ENCODE measurements around the gene FAM9C.
"Not testable (repeated sequence)": the region's sequence is repeated elsewhere in the genome, so short reads cannot be mapped to it uniquely, and the experiment has no call there.

Gene FAM9C

DNA sequence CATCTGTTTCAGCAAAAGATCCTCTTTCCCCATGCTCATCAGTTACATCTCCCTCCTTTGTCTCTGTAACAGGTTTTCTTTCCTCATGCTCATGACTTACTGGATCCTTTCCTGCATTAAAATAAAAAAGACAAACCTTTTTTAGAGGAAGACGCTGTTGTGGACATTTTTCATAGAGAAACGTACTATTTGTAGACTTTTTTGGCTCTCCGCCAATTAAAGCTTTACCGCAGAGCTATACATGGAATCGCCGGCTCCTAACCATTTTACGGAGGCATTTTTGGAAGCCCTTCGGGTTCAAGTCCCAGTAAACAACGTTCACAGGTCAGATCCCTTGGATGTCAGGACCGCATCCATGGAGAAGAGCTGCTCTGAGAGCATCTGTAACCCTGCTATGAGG, 1.3 kb downstream of the FAM9C start:
- no peak for DNase-seq (ENCODE audit: low read depth in 3 of 3)

DNA sequence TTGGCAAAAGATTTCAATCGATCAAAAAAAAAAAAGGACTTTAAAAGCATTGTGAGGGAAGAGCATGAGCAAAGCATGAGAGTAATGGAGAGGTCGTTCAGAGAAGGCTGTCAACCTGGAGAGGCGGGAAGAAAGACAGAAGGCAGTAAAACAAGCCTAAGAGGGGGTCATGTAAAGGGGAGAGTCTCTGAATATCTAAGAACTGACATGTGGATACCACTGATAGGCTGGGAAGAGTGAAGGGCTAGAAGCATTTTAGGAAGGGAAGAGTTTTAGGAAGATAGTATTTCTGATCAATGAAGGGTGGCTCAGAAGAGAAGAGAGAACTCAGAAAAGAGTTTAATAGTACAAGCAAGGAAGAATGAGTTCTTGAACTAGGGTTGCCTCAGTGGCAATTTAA, 7.5 kb downstream of the FAM9C start:
- no peak for DNase-seq (ENCODE audit: low read depth in 3 of 3)

DNA sequence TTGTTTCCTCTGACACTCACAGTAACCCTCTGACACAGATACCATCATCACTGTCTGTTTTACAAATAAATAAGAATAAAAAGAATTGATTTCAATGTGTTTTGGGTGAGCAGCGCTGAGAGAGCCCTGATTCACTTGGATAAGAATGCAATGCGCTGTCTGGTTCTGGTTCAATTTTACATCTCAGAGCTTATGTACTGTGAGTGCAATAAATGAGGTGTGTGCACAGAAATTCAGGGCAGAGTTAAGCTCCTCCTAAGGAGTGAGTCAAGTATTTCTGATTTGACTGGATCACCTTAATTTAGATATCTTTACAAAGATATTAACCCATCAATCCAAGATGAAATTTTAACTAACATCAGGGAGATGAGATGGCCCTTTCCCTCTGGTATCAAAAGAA, 11.2 kb downstream of the FAM9C start:
- no peak for DNase-seq (ENCODE audit: low read depth in 3 of 3)

DNA sequence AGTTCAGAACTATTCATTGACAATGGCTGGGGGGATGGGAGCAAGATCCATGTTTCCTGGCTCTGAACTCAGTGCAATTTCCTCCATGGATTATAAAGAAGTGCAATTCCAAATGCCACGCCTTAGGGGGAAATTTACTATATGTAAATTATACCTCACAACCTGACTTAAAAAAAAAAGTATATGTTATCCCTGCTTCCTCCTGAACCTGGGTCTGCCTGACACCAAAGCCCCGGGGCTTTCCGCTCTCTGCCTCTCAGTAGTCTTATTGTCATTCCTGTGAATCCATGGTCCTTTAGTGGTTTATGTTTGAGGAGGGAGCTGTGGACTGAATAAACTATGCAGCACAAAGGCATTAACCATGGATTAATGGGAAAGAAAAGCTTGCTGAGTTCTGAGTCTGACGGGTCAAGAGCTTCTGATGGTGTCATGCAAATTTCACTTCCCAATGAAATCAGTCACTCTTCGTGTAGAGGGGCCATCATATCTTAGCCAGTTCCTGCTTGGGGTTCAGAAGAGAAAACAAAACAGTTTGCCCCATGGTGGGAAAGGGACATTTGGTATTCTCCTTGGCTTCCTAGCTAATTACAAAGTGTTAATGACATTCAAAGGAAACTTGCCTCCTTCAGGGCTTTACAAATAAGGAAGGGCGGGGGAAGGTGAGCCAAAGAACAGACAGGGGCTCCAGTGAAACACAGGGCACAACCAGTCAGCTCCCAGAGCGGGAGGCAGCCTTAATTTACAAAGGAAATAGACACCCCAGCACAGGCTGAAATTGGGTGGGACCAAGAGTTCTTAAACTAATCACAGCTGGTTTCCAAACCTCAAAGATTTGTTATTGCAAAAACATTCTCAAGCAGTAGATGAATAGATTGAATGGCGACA, 14.3 kb downstream of the FAM9C start:
- no peak for DNase-seq (ENCODE audit: low read depth in 3 of 3)

DNA sequence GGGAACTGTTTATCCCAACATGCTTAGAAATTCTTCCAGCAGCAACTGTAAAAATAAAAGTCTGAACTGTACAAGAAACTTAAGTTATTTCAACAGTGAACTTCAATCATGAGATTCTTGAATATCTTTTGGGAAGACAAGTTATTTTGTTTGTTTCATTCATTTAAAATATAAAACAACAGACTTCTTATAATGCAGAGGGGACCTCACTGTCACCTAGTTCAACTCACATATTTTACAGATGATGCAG, 14.9 kb downstream of the FAM9C start:
- DNase-seq (ENCODE audit: low read depth in 3 of 3) = no peak

DNA sequence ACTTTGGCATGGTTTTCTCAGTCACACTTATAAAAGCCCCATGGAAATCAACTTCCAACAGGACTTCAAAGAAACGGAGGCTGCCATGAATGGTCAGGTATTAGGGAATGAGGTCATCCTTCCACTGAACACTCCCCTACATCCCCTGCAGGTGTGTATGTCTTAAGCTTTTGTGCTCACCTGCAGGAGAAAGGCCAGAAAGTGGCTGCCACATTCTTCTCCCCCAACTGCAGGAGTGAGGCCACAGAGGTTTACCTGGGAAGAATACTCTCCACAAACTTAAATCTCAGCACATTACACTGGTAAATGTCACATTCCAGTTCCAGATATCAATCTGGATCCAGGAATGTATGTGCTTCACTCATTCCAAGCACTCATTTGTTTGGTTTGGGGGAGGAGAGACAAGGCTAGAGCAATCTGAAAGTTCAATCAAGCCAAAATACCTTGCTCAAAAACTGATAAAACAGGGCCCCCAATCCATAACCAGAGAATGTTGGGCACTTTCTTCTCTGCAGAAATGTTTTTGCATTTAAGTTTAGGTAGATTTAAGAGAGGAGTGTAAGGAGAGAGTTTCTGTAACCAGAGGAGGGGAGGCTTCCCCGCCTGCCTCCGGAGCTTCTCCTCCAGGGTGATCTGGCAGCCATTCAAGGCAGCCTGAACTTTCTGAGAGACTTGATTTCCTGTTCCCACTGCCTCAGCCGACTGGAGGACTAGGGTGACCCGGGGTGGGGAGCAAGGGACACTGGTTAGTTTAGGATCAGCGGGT, 15.4 kb downstream of the FAM9C start:
- no peak for DNase-seq (ENCODE audit: low read depth in 3 of 3)

GRCh38 chrX:13026877-13027652, 17.4 kb downstream of the FAM9C start:
- DNase-seq (ENCODE audit: low read depth in 3 of 3) = no peak

- DNase-seq (ENCODE audit: low read depth in 3 of 3) = no peak
Measured at GRCh38 chrX:13024986-13025385, 19.4 kb downstream of the FAM9C start.

- DNase-seq (ENCODE audit: low read depth in 3 of 3) = no peak
Measured at GRCh38 chrX:13023979-13024378, 20.4 kb downstream of the FAM9C start.

GRCh38 chrX:13023567-13023966, 20.9 kb downstream of the FAM9C start:
- DNase-seq (ENCODE audit: low read depth in 3 of 3) = no peak

DNA sequence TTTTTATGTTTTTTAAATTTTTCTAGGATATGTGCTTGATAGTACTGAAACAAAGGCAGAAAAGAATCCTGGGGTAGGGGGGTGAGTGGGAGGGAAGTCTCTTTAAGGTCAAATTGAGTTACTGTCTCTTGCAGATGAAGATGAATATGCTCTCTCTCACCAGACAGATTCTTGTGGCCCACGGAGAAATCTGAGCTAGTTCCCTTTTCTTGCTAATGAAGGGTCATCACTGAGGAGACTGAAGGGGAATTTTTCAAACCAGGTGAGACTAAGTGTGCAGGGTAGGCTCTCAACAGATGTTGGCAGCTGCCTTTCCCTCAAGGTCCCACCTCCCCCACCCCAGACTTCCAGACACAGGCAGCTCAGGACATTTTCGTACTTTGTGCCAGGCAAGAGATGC, 21.5 kb downstream of the FAM9C start:
- DNase-seq (ENCODE audit: low read depth in 3 of 3) = no peak

- not testable (repeated sequence) for DNase-seq (ENCODE audit: low read depth in 3 of 3)
Measured at GRCh38 chrX:13016731-13017130, 27.7 kb downstream of the FAM9C start.

GRCh38 chrX:13015536-13016236, 28.7 kb downstream of the FAM9C start:
- no peak for DNase-seq (ENCODE audit: low read depth in 3 of 3)

DNA sequence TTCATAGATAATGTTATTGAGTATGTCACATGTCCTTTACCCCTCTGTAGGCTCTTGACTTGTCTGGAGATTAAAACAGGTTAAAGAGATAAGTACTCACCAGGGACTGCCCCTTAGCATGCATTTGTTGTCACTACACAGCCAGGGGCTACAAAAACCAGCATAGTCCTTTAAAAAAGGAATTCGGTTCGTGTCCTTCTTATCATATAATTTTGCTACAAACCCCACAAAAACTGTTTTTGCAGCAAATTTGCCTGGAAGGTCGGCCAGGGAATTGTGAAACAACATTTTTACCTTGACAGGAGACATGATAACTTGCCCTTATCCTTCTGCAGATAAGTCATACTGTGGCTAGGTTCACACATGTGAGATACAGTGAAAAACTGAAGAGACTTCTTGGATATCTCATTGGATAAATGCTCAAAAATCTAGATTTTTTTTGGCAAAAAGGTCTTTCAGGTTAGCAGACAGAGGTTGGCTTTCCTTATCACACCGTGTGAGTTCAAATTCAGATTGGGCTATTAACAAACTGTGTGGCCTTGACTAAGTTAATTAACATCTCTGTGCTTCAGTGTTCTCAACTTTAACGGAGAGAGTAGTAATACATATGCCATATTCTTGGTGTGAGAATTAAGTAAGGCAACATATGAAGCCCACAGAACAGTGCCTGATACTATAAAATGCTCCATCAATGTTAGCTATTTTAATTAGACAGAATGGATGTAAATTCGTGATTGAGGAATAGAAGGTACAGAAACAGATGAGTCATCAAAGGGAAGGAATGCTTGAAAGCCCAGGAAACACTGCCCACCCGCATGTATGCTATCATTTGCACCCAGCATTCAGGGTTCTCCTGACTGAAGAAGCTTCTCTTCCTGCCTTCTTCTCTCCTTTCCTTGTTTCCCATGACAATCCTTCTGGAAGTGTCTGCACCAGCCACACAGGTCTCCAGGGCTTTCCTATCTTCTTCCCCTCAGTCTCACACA, 30.0 kb downstream of the FAM9C start:
- no peak for DNase-seq (ENCODE audit: low read depth in 3 of 3)

DNA sequence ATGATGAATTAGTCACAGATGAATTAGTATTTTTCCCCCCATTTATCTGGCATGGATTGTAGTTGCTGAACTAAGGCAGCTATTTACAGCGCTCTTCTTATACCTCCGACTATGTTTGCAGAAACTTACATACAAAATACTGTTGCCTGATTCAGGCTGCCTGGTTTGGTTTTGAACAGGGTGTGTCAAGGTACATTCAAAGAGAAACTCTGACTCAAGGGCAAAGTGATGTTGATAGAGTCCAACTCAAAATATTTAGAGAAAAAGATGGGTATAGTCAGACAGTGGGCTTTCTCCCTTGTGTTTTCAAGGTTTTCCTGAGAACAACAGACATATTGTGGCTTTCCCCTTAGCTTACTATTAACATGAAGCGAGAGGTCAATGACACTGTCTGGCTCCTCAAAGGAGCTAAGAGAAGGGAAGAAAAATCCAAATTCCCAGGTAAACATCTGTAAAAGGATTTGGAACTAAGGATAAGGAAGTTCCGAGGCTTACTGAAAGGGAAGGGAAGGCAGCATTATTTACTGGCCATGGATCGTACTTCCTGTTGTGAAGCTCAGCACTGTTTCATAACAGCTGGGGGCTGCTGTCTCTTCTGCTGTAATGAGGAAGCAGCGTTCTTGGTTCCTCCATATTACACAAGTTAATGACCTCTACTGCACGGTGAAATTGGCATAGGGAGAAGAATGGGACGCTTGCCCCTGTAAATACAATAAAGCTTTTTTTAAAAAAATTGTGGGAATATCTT, 30.9 kb downstream of the FAM9C start:
- no peak for DNase-seq (ENCODE audit: low read depth in 3 of 3)

DNA sequence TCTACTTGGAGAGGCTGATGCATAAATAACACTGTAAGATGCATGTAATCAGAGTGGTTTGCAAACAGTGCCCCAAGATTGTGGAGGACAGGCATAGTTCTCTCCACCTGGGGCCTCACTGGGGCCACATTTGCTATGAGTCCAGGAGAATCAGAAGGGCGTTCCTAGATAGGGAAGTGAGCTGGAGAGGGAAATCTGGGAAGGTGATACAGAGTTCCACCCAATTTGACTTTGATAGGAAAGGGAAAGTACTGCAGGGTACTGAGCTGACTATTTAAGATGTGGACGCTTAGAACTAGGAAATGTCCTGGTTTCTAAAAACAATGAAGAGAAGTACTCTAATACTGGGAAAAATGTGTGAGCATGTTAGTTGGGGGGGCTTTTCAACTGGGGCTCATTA, 33.9 kb downstream of the FAM9C start:
- no peak for DNase-seq (ENCODE audit: low read depth in 3 of 3)

DNA sequence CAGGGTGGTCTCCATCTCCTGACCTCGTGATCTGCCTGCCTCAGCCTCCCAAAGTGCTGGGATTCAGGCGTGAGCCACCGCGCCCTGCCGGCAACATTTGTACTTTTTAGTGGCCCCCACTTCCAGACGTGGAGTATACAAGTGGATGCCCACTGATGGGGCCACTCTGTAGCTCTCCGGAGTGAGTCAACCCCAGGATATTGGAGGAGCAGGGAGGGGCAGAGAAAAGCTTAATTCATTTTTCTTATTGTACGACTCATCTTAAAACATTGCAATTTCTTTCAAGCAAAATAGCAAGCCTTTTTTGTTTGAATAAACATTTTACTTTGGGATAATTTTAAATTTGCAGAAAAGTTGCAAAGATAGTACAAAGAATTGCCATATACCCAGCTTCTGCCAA, 34.6 kb downstream of the FAM9C start:
- no peak for DNase-seq (ENCODE audit: low read depth in 3 of 3)

GRCh38 chrX:13009273-13009672, 35.1 kb downstream of the FAM9C start:
- DNase-seq (ENCODE audit: low read depth in 3 of 3) = no peak

- no peak for DNase-seq (ENCODE audit: low read depth in 3 of 3)
Measured at GRCh38 chrX:13008851-13009250, 35.6 kb downstream of the FAM9C start.

- no peak for DNase-seq (ENCODE audit: low read depth in 3 of 3)
Measured at GRCh38 chrX:13008189-13008533, 36.3 kb downstream of the FAM9C start.

All from stimulated activated CD4-positive, alpha-beta T cell treated with anti-CD3 and anti-CD28 coated beads, TNF-alpha, amount 100 ng/mL, for 24 hours (primary cell).